NCI-H146 (cell line): ENCODE measurements around the gene ATF6.

Source experiments
- DNase-seq: peaks from one replicate; lab custom pipeline; 2025; lab: John Stamatoyannopoulos, UW

Gene ATF6

GRCh38 chr1:161899091-161899490 is 133.0 kb downstream of the ATF6 start:
- DNase-seq, result no peak

- DNase-seq, result no peak
These were observed 134.0 kb downstream of the ATF6 start for GRCh38 chr1:161900160-161900559.

GRCh38 chr1:161902182-161902581 is 136.1 kb downstream of the ATF6 start:
- DNase-seq, result no peak

- peak; percentile 6 for DNase-seq
These were observed 139.3 kb downstream of the ATF6 start for GRCh38 chr1:161905269-161905884.

- no peak for DNase-seq
These were observed 141.1 kb downstream of the ATF6 start for GRCh38 chr1:161907265-161907664.

- no peak for DNase-seq
These were observed 142.1 kb downstream of the ATF6 start for GRCh38 chr1:161908264-161908663.

- DNase-seq, result no peak
These were observed 144.5 kb downstream of the ATF6 start for GRCh38 chr1:161910604-161911003.

- no peak for DNase-seq
These were observed 147.5 kb downstream of the ATF6 start for GRCh38 chr1:161913482-161914140.

- no peak for DNase-seq
These were observed 148.5 kb downstream of the ATF6 start for GRCh38 chr1:161914595-161914994.

- DNase-seq, result no peak
These were observed 149.0 kb downstream of the ATF6 start for GRCh38 chr1:161915051-161915503.

- DNase-seq, result no peak
These were observed 149.9 kb downstream of the ATF6 start for GRCh38 chr1:161915978-161916377.

- no peak for DNase-seq
These were observed 153.1 kb downstream of the ATF6 start for GRCh38 chr1:161919229-161919628.

- no peak for DNase-seq
These were observed 155.4 kb downstream of the ATF6 start for GRCh38 chr1:161921491-161921890.

GRCh38 chr1:161921990-161922389 is 155.9 kb downstream of the ATF6 start:
- no peak for DNase-seq

- no peak for DNase-seq
These were observed 161.9 kb downstream of the ATF6 start for GRCh38 chr1:161928056-161928455.

GRCh38 chr1:161929137-161929536 is 163.0 kb downstream of the ATF6 start:
- DNase-seq, result no peak

GRCh38 chr1:161930064-161930463 is 163.9 kb downstream of the ATF6 start:
- DNase-seq, result no peak

- no peak for DNase-seq
These were observed 166.5 kb downstream of the ATF6 start for GRCh38 chr1:161932668-161933067.

GRCh38 chr1:161933592-161934588 is 167.8 kb downstream of the ATF6 start:
- no peak for DNase-seq

GRCh38 chr1:161935264-161935663 is 169.1 kb downstream of the ATF6 start:
- DNase-seq, result no peak

- no peak for DNase-seq
These were observed 170.7 kb downstream of the ATF6 start for GRCh38 chr1:161936786-161937185.

GRCh38 chr1:161940866-161941591 is 174.9 kb downstream of the ATF6 start:
- DNase-seq, result peak; percentile 7
